ENCODE measurements around the gene RHAG. TPM values are rescaled to one million over a fixed set of nuclear protein-coding genes. Genes with fewer than 3 reads are reported as not detected.
"Not testable (repeated sequence)": the region's sequence is repeated elsewhere in the genome, so short reads cannot be mapped to it uniquely, and the experiment has no call there.

RHAG gene
- total RNA-seq, 2 experiments from 2014 or later: not detected

DNA sequence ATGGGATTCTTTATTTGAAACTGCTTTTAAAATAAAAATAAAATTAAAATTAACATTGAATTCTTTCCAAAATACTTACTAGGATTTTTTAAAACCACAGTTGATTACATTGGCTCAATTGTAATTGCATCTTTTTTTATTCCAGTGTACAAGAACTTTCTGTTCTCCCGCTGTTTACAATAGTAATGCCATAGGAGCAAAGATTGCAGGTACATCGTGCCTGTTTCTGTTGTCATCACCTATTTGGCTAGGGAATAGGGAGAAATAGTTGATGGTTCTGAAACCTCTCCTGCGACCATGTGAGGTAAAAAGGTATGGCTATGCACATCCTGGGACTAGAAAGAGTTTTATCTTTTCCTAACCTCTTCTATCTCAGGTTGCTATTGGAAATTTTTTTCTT is 28.2 kb upstream of the RHAG start:
- no peaks in the 10 kb centered on the region for H3K4me1 ChIP-seq (ENCODE audit: insufficient read depth, low read length)
- no peak overlapping the region for H3K27ac Mint-ChIP-seq
- intact Hi-C loops (cut with DNase I, micrococcal nuclease): no loop called here
- TF ChIP-seq, protein P1, sequence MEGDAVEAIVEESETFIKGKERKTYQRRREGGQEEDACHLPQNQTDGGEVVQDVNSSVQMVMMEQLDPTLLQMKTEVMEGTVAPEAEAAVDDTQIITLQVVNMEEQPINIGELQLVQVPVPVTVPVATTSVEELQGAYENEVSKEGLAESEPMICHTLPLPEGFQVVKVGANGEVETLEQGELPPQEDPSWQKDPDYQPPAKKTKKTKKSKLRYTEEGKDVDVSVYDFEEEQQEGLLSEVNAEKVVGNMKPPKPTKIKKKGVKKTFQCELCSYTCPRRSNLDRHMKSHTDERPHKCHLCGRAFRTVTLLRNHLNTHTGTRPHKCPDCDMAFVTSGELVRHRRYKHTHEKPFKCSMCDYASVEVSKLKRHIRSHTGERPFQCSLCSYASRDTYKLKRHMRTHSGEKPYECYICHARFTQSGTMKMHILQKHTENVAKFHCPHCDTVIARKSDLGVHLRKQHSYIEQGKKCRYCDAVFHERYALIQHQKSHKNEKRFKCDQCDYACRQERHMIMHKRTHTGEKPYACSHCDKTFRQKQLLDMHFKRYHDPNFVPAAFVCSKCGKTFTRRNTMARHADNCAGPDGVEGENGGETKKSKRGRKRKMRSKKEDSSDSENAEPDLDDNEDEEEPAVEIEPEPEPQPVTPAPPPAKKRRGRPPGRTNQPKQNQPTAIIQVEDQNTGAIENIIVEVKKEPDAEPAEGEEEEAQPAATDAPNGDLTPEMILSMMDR (IDR thresholded peaks at IDR 0.05): no peak
- POLR2A ChIA-PET: no interaction called here
- no peak overlapping the region for H3K4me3 Mint-ChIP-seq
- H3K27ac ChIP-seq (ENCODE audit: low read depth in 1 of 2, low read length in 2 of 2): no peak overlapping the region
- no peaks in the 10 kb centered on the region for H3K27me3 ChIP-seq (ENCODE audit: control insufficient read depth in 1 of 2, insufficient read depth in 2 of 2, low read length in 2 of 2)
- ATAC-seq (ENCODE audit: poor library complexity) (no peak), DNase-seq (no peak)
- H3K36me3 ChIP-seq (ENCODE audit: insufficient read depth, low read length): no peaks in the 10 kb centered on the region
- H3K4me3 ChIP-seq (ENCODE audit: low read length): no peak overlapping the region
- H3K9me3 ChIP-seq (ENCODE audit: control insufficient read depth in 1 of 2, insufficient read depth in 1 of 2, low read length in 2 of 2): no peaks in the 10 kb centered on the region
- H3K9me3 Mint-ChIP-seq: no peaks in the 10 kb centered on the region
- no peaks in the 10 kb centered on the region for H3K27me3 Mint-ChIP-seq
- no peaks in the 10 kb centered on the region for H3K4me1 Mint-ChIP-seq (ENCODE audit: low read depth)
- H3K36me3 Mint-ChIP-seq (ENCODE audit: low read depth): no peaks in the 10 kb centered on the region
- CTCF ChIA-PET: no interaction called here

DNA sequence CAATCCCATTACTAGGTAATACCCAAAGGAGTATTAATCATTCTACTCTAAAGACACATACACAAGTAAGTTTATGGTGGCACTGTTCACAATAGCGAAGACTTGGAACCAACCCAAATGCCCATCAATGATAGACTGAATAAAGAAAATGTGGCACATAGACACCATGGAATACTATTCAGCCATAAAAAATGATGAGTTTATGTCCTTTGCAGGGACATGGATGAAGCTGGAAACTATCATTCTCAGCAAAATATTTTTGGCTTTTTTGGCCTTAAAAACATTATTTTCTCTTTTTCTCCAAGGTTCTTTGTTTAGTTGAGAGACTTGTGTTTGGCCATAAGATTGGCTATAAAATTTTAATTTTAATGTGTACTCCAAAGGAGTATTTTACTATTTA is 27.4 kb upstream of the RHAG start:
- ATAC-seq (ENCODE audit: poor library complexity); DNase-seq; CTCF ChIA-PET; H3K36me3 ChIP-seq (ENCODE audit: insufficient read depth, low read length); H3K4me1 ChIP-seq (ENCODE audit: insufficient read depth, low read length); H3K4me1 Mint-ChIP-seq (ENCODE audit: low read depth); H3K27ac ChIP-seq (ENCODE audit: low read depth in 1 of 2, low read length in 2 of 2); H3K27me3 Mint-ChIP-seq; H3K9me3 ChIP-seq (ENCODE audit: control insufficient read depth in 1 of 2, insufficient read depth in 1 of 2, low read length in 2 of 2); H3K9me3 Mint-ChIP-seq; POLR2A ChIA-PET; H3K4me3 ChIP-seq (ENCODE audit: low read length); H3K4me3 Mint-ChIP-seq; intact Hi-C loops (cut with DNase I, micrococcal nuclease); H3K27ac Mint-ChIP-seq; H3K27me3 ChIP-seq (ENCODE audit: control insufficient read depth in 1 of 2, insufficient read depth in 2 of 2, low read length in 2 of 2); H3K36me3 Mint-ChIP-seq (ENCODE audit: low read depth): not testable (repeated sequence)

- H3K36me3 ChIP-seq (ENCODE audit: insufficient read depth, low read length): no peaks in the 10 kb centered on the region
- no peaks in the 10 kb centered on the region for H3K9me3 Mint-ChIP-seq
- TF ChIP-seq, protein P1 (IDR thresholded peaks at IDR 0.05): no peak
- DNase-seq (no peak), ATAC-seq (ENCODE audit: poor library complexity) (no peak)
- POLR2A ChIA-PET: no interaction called here
- H3K36me3 Mint-ChIP-seq (ENCODE audit: low read depth): no peaks in the 10 kb centered on the region
- H3K4me3 Mint-ChIP-seq: no peak overlapping the region
- no peaks in the 10 kb centered on the region for H3K27me3 ChIP-seq (ENCODE audit: control insufficient read depth in 1 of 2, insufficient read depth in 2 of 2, low read length in 2 of 2)
- no peaks in the 10 kb centered on the region for H3K27me3 Mint-ChIP-seq
- no peak overlapping the region for H3K4me3 ChIP-seq (ENCODE audit: low read length)
- CTCF ChIA-PET: interaction anchor here (0.7 kb wide), 1 partner anchor 12 kb away, joined by 3 read pairs; no protein-coding TSS in a partner anchor
- H3K4me1 ChIP-seq (ENCODE audit: insufficient read depth, low read length): no peaks in the 10 kb centered on the region
- H3K27ac ChIP-seq (ENCODE audit: low read depth in 1 of 2, low read length in 2 of 2): no peak overlapping the region
- intact Hi-C loops (cut with DNase I, micrococcal nuclease): no loop called here
- no peaks in the 10 kb centered on the region for H3K4me1 Mint-ChIP-seq (ENCODE audit: low read depth)
- H3K27ac Mint-ChIP-seq: no peak overlapping the region
- H3K9me3 ChIP-seq (ENCODE audit: control insufficient read depth in 1 of 2, insufficient read depth in 1 of 2, low read length in 2 of 2): no peaks in the 10 kb centered on the region
Observed at GRCh38 chr6:49662892-49663261, 26.2 kb upstream of the RHAG start.

DNA sequence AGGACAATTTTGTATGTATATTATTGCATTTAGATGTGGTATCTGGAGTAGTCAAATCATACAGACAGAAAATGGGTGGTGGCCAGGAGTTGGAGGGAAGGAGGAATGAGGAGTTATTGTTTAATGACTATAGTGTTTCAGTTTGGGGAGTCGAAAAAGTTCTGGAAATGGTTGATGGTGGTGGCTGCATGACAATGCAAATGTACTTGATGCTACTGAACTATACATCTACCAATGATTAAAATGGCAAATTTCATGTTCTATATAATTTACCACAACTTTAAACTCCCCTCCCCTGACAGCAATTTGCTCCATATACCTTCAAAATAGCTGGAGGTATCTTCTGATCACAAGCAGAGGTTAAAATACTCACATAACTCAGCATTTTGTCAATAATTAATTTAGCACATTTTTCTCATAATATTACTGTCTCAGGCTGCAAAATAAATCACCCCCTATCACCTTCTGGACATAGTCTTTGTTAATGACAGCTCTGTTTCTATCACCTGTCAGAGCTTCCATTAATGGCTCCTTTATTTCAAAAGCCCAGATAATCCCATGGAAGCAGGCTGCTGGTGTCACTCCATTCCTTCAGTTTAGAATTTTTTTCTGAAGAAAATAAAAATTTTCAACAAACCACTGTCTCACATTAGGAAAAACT is 25.7 kb upstream of the RHAG start:
- Mint-ChIP-seq H3K36me3 (ENCODE audit: low read depth) (no peaks in the 10 kb centered on the region), H3K27ac (no peak overlapping the region), H3K27me3 (no peaks in the 10 kb centered on the region), H3K4me1 (ENCODE audit: low read depth) (no peaks in the 10 kb centered on the region), H3K4me3 (no peak overlapping the region), H3K9me3 (no peaks in the 10 kb centered on the region)
- Histone ChIP-seq H3K27me3 (ENCODE audit: control insufficient read depth in 1 of 2, insufficient read depth in 2 of 2, low read length in 2 of 2) (no peaks in the 10 kb centered on the region), H3K9me3 (ENCODE audit: control insufficient read depth in 1 of 2, insufficient read depth in 1 of 2, low read length in 2 of 2) (no peaks in the 10 kb centered on the region), H3K27ac (ENCODE audit: low read depth in 1 of 2, low read length in 2 of 2) (no peak overlapping the region), H3K4me3 (ENCODE audit: low read length) (no peak overlapping the region), H3K4me1 (ENCODE audit: insufficient read depth, low read length) (no peaks in the 10 kb centered on the region), H3K36me3 (ENCODE audit: insufficient read depth, low read length) (no peaks in the 10 kb centered on the region)
- DNase-seq: no peak
- TF ChIP-seq, protein P1 (IDR thresholded peaks at IDR 0.05): no peak
- intact Hi-C loops (cut with DNase I, micrococcal nuclease): no loop called here
- POLR2A ChIA-PET: no interaction called here
- CTCF ChIA-PET: interaction anchor here (0.7 kb wide), 1 partner anchor 12 kb away, joined by 3 read pairs; no protein-coding TSS in a partner anchor
- no peak for ATAC-seq (ENCODE audit: poor library complexity)
